HepG2 (cell line): Measurements from ENCODE around the gene PCSK6. TPM values are rescaled to one million over a fixed set of nuclear protein-coding genes. Genes with fewer than 3 reads are reported as not detected.
A peak's percentile ranks its signal among the peaks of the same experiment; 100 is the strongest.

Experiments used
- BRCA1 ChIP-seq: sonication (generic); formaldehyde crosslinking; IDR thresholded peaks from 2 replicates; pipeline ENCODE4 v1.4.0; 2020; ENCODE audit warnings: missing genetic modification reagents
- CHCHD3 ChIP-seq: sonication (generic); formaldehyde crosslinking; IDR thresholded peaks from 2 replicates; pipeline ENCODE4 v1.8.0; 2022; ENCODE audit warnings: mild to moderate bottlenecking, missing genetic modification reagents, moderate library complexity
- FOSL1 ChIP-seq: sonication (generic); formaldehyde crosslinking; IDR thresholded peaks from 2 replicates; pipeline ENCODE4 v1.9.0; 2021; ENCODE audit warnings: missing genetic modification reagents, borderline replicate concordance
- GMEB2 ChIP-seq: IDR thresholded peaks from 2 replicates; pipeline ENCODE4 v1.6.1; 2016; ENCODE audit warnings: missing biosample characterization, missing genetic modification reagents, low read depth
- HNF1A ChIP-seq, 2 experiments: sonication (generic) in 1 of 2; formaldehyde crosslinking in 1 of 2; IDR thresholded peaks; 2 replicates each; pipeline versions ENCODE4 v1.4.0 to v1.6.1; 2016 to 2020; ENCODE audit warnings: borderline replicate concordance in 1 of 2, low read depth in 1 of 2, mild to moderate bottlenecking in 1 of 2, missing genetic modification reagents in 1 of 2
- HNF4G ChIP-seq, 2 experiments: sonication (generic) in 1 of 2; formaldehyde crosslinking in 1 of 2; IDR thresholded peaks; 2 replicates each; pipeline versions ENCODE4 v1.4.0 to v1.6.1; 2011 to 2020; ENCODE audit warnings: borderline replicate concordance in 2 of 2, low read depth in 2 of 2, mild to moderate bottlenecking in 2 of 2, low read length in 1 of 2, missing genetic modification reagents in 1 of 2, moderate library complexity in 1 of 2
- KLF9 ChIP-seq: IDR thresholded peaks from 2 replicates; pipeline ENCODE4 v1.6.1; 2016; ENCODE audit warnings: low read depth
- RFXANK ChIP-seq: IDR thresholded peaks from 2 replicates; pipeline ENCODE4 v1.6.1; 2016
- SATB2 ChIP-seq: sonication (generic); formaldehyde crosslinking; IDR thresholded peaks from 2 replicates; pipeline ENCODE4 v1.5.0; 2020; ENCODE audit warnings: missing genetic modification reagents
- XBP1 ChIP-seq: sonication (generic); formaldehyde crosslinking; IDR thresholded peaks from 2 replicates; pipeline ENCODE4 v1.5.0; 2020; ENCODE audit warnings: missing genetic modification reagents
- ZNF430 ChIP-seq: sonication (generic); formaldehyde crosslinking; IDR thresholded peaks from 2 replicates; pipeline ENCODE4 v1.9.0; 2021; ENCODE audit warnings: mild to moderate bottlenecking, missing genetic modification reagents
- polyA plus RNA-seq, 8 experiments: library from polyadenylated mRNA; depleted of rRNA in 3 of 8; stranded (reverse) in 7 of 8; unstranded in 1 of 8; fragments of >200 nt; fragmentation: Illumina TruSeq in 4 of 8; extraction: Trizol in 4 of 8; gene quantifications; 2 replicates each; pipeline versions ENCODE4 v1.2.1 to v1.2.3, GENCODE V29; 2011 to 2016; ENCODE audit warnings: low read depth in 4 of 8, missing spikeins in 1 of 8, mixed read lengths in 1 of 8; ENCODE audit not compliant: insufficient read depth in 1 of 8
- total RNA-seq, 5 experiments: library from RNA; depleted of rRNA; stranded (reverse); fragments of >200 nt; fragmentation: Illumina TruSeq; extraction: Trizol; gene quantifications; 2 replicates each; pipeline ENCODE4 v1.2.3, GENCODE V29; 2016; ENCODE audit warnings: low read depth in 1 of 5
- TF ChIP-seq, protein P1 (sequence below): sonication (generic); formaldehyde crosslinking; IDR thresholded peaks from 2 replicates; pipeline ENCODE4 v1.4.0; 2020; ENCODE audit warnings: mild to moderate bottlenecking, missing genetic modification reagents, borderline replicate concordance
- TF ChIP-seq, protein P2 (sequence below): IDR thresholded peaks from 2 replicates; pipeline ENCODE4 v1.6.1; 2016; ENCODE audit warnings: low read depth, control low read depth
- TF ChIP-seq, protein P3 (sequence below): sonication (generic); formaldehyde crosslinking; IDR thresholded peaks from 2 replicates; pipeline ENCODE4 v1.5.0; 2020; ENCODE audit warnings: mild to moderate bottlenecking, low read depth, missing genetic modification reagents, borderline replicate concordance

The PCSK6 gene
- total and polyA plus RNA-seq, 2 of the 13 experiments (the other 11 are each of a cell fraction or from before 2014, with no cell fraction given): 56.5 to 155 TPM

GRCh38 chr15:101277038-101277822 is 212.3 kb downstream of the PCSK6 start, which contains the start of gene SELENOS (continued):
- TF ChIP-seq GMEB2 (CRISPR knock-in tag): peak; percentile 55; the same call in 1 of the 2 replicates
- no peak for TF ChIP-seq FOSL1 (CRISPR knock-in tag)
- no peak for TF ChIP-seq ZNF430 (CRISPR knock-in tag)
- TF ChIP-seq XBP1: 0 out of 2 replicates have a peak, but pooled peaks have one; percentile 51
- 0 out of 2 replicates have a peak, but pooled peaks have one; percentile 37 for TF ChIP-seq CHCHD3
- TF ChIP-seq BRCA1 (CRISPR knock-in tag): 0 out of 2 replicates have a peak, but pooled peaks have one; percentile 37
- TF ChIP-seq, protein P1, sequence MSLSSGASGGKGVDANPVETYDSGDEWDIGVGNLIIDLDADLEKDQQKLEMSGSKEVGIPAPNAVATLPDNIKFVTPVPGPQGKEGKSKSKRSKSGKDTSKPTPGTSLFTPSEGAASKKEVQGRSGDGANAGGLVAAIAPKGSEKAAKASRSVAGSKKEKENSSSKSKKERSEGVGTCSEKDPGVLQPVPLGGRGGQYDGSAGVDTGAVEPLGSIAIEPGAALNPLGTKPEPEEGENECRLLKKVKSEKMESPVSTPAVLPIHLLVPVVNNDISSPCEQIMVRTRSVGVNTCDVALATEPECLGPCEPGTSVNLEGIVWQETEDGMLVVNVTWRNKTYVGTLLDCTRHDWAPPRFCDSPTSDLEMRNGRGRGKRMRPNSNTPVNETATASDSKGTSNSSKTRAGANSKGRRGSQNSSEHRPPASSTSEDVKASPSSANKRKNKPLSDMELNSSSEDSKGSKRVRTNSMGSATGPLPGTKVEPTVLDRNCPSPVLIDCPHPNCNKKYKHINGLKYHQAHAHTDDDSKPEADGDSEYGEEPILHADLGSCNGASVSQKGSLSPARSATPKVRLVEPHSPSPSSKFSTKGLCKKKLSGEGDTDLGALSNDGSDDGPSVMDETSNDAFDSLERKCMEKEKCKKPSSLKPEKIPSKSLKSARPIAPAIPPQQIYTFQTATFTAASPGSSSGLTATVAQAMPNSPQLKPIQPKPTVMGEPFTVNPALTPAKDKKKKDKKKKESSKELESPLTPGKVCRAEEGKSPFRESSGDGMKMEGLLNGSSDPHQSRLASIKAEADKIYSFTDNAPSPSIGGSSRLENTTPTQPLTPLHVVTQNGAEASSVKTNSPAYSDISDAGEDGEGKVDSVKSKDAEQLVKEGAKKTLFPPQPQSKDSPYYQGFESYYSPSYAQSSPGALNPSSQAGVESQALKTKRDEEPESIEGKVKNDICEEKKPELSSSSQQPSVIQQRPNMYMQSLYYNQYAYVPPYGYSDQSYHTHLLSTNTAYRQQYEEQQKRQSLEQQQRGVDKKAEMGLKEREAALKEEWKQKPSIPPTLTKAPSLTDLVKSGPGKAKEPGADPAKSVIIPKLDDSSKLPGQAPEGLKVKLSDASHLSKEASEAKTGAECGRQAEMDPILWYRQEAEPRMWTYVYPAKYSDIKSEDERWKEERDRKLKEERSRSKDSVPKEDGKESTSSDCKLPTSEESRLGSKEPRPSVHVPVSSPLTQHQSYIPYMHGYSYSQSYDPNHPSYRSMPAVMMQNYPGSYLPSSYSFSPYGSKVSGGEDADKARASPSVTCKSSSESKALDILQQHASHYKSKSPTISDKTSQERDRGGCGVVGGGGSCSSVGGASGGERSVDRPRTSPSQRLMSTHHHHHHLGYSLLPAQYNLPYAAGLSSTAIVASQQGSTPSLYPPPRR (CRISPR knock-in tag): 0 out of 2 replicates have a peak, but pooled peaks have one; percentile 12
- TF ChIP-seq KLF9 (CRISPR knock-in tag): peak; percentile 98
- 0 out of 2 replicates have a peak, but pooled peaks have one; percentile 34 for TF ChIP-seq SATB2 (CRISPR knock-in tag)
- no peak; the same call in 1 of the 2 replicates for TF ChIP-seq RFXANK (CRISPR knock-in tag)
- no peak for TF ChIP-seq HNF4G (IDR thresholded peaks at IDR 0.05; ENCODE audit: borderline replicate concordance, low read depth, low read length)
- TF ChIP-seq HNF4G (CRISPR knock-in tag; IDR thresholded peaks at IDR 0.05; ENCODE audit: borderline replicate concordance, low read depth): no peak
- TF ChIP-seq, protein P2, sequence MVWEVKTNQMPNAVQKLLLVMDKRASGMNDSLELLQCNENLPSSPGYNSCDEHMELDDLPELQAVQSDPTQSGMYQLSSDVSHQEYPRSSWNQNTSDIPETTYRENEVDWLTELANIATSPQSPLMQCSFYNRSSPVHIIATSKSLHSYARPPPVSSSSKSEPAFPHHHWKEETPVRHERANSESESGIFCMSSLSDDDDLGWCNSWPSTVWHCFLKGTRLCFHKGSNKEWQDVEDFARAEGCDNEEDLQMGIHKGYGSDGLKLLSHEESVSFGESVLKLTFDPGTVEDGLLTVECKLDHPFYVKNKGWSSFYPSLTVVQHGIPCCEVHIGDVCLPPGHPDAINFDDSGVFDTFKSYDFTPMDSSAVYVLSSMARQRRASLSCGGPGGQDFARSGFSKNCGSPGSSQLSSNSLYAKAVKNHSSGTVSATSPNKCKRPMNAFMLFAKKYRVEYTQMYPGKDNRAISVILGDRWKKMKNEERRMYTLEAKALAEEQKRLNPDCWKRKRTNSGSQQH (CRISPR knock-in tag): no peak
- no peak for TF ChIP-seq HNF1A (IDR thresholded peaks at IDR 0.05; ENCODE audit: low read depth)
- TF ChIP-seq HNF1A (CRISPR knock-in tag; IDR thresholded peaks at IDR 0.05; ENCODE audit: borderline replicate concordance): peak; percentile 49; the same call in 1 of the 2 replicates
- TF ChIP-seq, protein P3, sequence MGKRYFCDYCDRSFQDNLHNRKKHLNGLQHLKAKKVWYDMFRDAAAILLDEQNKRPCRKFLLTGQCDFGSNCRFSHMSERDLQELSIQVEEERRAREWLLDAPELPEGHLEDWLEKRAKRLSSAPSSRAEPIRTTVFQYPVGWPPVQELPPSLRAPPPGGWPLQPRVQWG (CRISPR knock-in tag): no peak
